CD4-positive, alpha-beta T cell treated with Interleukin-12 subunit alpha and Interleukin-12 subunit beta, for 1 hour (primary cell): ENCODE data around the gene CUEDC2.

ENCODE experiments used
- DNase-seq: peaks from one replicate; pipeline ENCODE4 v3.0.0-alpha.2; 2020

CUEDC2 gene

GRCh38 chr10:102395400-102396316, 36.7 kb downstream of the CUEDC2 start, which contains the start of gene NFKB2:
NFKB2 (plus strand) TSS chr10:102395705; CDS start chr10:102395960, 255 bp downstream.
- DNase-seq, result peak; percentile 96

- DNase-seq, result no peak
Measured at GRCh38 chr10:102394801-102395399, 37.5 kb downstream of the CUEDC2 start.

GRCh38 chr10:102394079-102394800, 38.1 kb downstream of the CUEDC2 start:
- DNase-seq, result peak; percentile 99

GRCh38 chr10:102393411-102394078, 38.8 kb downstream of the CUEDC2 start:
- no peak for DNase-seq

- DNase-seq, result no peak
Measured at GRCh38 chr10:102392306-102392705, 40.1 kb downstream of the CUEDC2 start.

GRCh38 chr10:102389894-102390293, 42.5 kb downstream of the CUEDC2 start:
- DNase-seq, result no peak

GRCh38 chr10:102384606-102385429, 47.6 kb downstream of the CUEDC2 start:
- DNase-seq, result no peak

- DNase-seq, result peak; percentile 23
Measured at GRCh38 chr10:102384053-102384452, 48.3 kb downstream of the CUEDC2 start.

GRCh38 chr10:102382871-102383270, 49.5 kb downstream of the CUEDC2 start:
- no peak for DNase-seq

GRCh38 chr10:102381983-102382382, 50.4 kb downstream of the CUEDC2 start:
- no peak for DNase-seq

- DNase-seq, result no peak
Measured at GRCh38 chr10:102379383-102379782, 53.0 kb downstream of the CUEDC2 start.

- no peak for DNase-seq
Measured at GRCh38 chr10:102376901-102377300, 55.5 kb downstream of the CUEDC2 start.

GRCh38 chr10:102375867-102376266, 56.5 kb downstream of the CUEDC2 start:
- no peak for DNase-seq

GRCh38 chr10:102375250-102375649, 57.1 kb downstream of the CUEDC2 start:
- DNase-seq, result peak; percentile 23
